ENCODE data around the gene CACFD1. TPM values are rescaled to one million over a fixed set of nuclear protein-coding genes. Genes with fewer than 3 reads are reported as not detected.

Gene CACFD1
- polyA plus RNA-seq, 1 experiment: 9.2 TPM

GRCh38 chr9:133509179-133510083 is 49.7 kb downstream of the CACFD1 start:
- ChIA-PET POLR2A (no interaction called here), CTCF (no interaction called here)
- H3K4me3 ChIP-seq (ENCODE audit: low read depth, low read length): no peak overlapping the region
- TF ChIP-seq CTCF (IDR thresholded peaks at IDR 0.05; ENCODE audit: low read depth, low read length): no peak
- H3K9me3 ChIP-seq (ENCODE audit: control insufficient read depth, insufficient read depth, low read length): peaks cover 16% of the 10 kb centered on the region; the same call in 1 of the 2 replicates
- peaks cover 25% of the 10 kb centered on the region for H3K27me3 ChIP-seq (ENCODE audit: control insufficient read depth, insufficient read depth, low read length)
- DNase-seq (ENCODE audit: low read depth, low spot score): no peak
- H3K27ac ChIP-seq (ENCODE audit: low read depth, low read length): no peak overlapping the region

GRCh38 chr9:133510926-133511505 is 51.2 kb downstream of the CACFD1 start:
- Histone ChIP-seq H3K9me3 (ENCODE audit: control insufficient read depth, insufficient read depth, low read length) (peaks cover 16% of the 10 kb centered on the region; the same call in 1 of the 2 replicates), H3K27me3 (ENCODE audit: control insufficient read depth, insufficient read depth, low read length) (peaks cover 40% of the 10 kb centered on the region), H3K27ac (ENCODE audit: low read depth, low read length) (no peak overlapping the region), H3K4me3 (ENCODE audit: low read depth, low read length) (no peak overlapping the region)
- no peak for DNase-seq (ENCODE audit: low read depth, low spot score)
- ChIA-PET CTCF (no interaction called here), POLR2A (no interaction called here)
- TF ChIP-seq CTCF (IDR thresholded peaks at IDR 0.05; ENCODE audit: low read depth, low read length): no peak

- H3K9me3 ChIP-seq (ENCODE audit: control insufficient read depth, insufficient read depth, low read length): peaks cover 16% of the 10 kb centered on the region; the same call in 1 of the 2 replicates
- DNase-seq (ENCODE audit: low read depth, low spot score): no peak
- H3K27ac ChIP-seq (ENCODE audit: low read depth, low read length): no peak overlapping the region
- H3K4me3 ChIP-seq (ENCODE audit: low read depth, low read length): no peak overlapping the region
- ChIA-PET CTCF (no interaction called here), POLR2A (no interaction called here)
- H3K27me3 ChIP-seq (ENCODE audit: control insufficient read depth, insufficient read depth, low read length): peaks cover 44% of the 10 kb centered on the region
- no peak for TF ChIP-seq CTCF (IDR thresholded peaks at IDR 0.05; ENCODE audit: low read depth, low read length)
Measured at GRCh38 chr9:133511607-133512006, 51.8 kb downstream of the CACFD1 start.

GRCh38 chr9:133512253-133513213 is 52.8 kb downstream of the CACFD1 start:
- peaks cover 16% of the 10 kb centered on the region; the same call in 1 of the 2 replicates for H3K9me3 ChIP-seq (ENCODE audit: control insufficient read depth, insufficient read depth, low read length)
- CTCF ChIA-PET: no interaction called here
- H3K27me3 ChIP-seq (ENCODE audit: control insufficient read depth, insufficient read depth, low read length): peaks cover 46% of the 10 kb centered on the region
- no peak overlapping the region for H3K27ac ChIP-seq (ENCODE audit: low read depth, low read length)
- TF ChIP-seq CTCF (IDR thresholded peaks at IDR 0.05; ENCODE audit: low read depth, low read length): no peak
- POLR2A ChIA-PET: no interaction called here
- H3K4me3 ChIP-seq (ENCODE audit: low read depth, low read length): no peak overlapping the region
- no peak for DNase-seq (ENCODE audit: low read depth, low spot score)
